Measurements from ENCODE around the gene SLC5A1.
"Not testable (repeated sequence)": the region's sequence is repeated elsewhere in the genome, so short reads cannot be mapped to it uniquely, and the experiment has no call there.

Gene SLC5A1

GRCh38 chr22:32150647-32151046, 107.6 kb downstream of the SLC5A1 start:
- not testable (repeated sequence) for DNase-seq

DNA sequence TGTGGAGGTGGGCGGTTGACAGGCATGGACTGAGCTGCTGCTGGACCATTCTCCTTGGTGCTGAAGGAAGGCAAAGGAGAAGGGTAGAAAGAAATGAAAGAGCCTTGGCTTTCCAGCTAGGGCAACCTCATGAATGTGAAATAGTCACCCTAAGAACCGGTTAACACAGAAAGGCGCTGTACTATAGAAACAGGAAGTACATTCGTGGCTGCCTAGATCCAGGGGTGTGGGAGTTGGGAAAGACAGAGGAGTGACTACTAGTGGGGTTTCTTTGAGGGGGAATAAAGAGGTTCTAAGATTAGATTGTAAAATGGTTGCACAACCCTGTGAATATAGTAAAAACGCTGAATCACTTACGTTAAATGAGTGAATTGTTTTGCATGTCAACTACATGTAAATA, 108.6 kb downstream of the SLC5A1 start:
- DNase-seq: not testable (repeated sequence)

DNA sequence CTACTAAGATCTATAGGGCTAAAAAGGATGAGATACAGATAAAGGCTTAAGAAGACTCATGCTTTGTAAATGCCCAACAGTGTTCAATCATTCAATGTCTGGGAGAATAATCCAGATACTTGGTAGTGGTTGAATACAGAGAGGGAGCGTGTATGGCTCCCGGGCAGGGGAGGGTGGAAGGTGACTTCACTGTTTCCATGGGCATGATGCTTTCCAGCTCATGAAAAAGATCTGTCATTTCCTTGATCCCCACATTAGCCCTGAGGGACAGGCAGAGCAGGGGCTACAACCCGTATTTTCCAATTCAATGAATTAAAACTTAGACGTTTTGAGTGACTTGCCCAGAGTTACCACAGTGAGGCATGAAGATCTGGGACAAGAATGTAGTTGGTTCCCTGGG, 111.7 kb downstream of the SLC5A1 start:
- DNase-seq: not testable (repeated sequence)

GRCh38 chr22:32157632-32158031, 114.6 kb downstream of the SLC5A1 start:
- DNase-seq: not testable (repeated sequence)

GRCh38 chr22:32158712-32159533, 115.9 kb downstream of the SLC5A1 start, which contains the start of gene C22orf42:
Gene C22orf42 (minus strand): TSS chr22:32159303. CDS start chr22:32159215, 88 bp downstream.
- no peak for DNase-seq

GRCh38 chr22:32160411-32160810, 117.3 kb downstream of the SLC5A1 start:
- not testable (repeated sequence) for DNase-seq
